HG03103 (cell line): ENCODE data around the gene ACADM.
"Not testable (repeated sequence)": the region's sequence is repeated elsewhere in the genome, so short reads cannot be mapped to it uniquely, and the experiment has no call there.

ENCODE experiments used
- ATAC-seq: cut with Tn5 transposase; IDR thresholded peaks from one replicate; pipeline ENCODE4 v1.9.1; 2021; ENCODE audit warnings: low read depth; ENCODE audit not compliant: unreplicated experiment

The ACADM gene

DNA sequence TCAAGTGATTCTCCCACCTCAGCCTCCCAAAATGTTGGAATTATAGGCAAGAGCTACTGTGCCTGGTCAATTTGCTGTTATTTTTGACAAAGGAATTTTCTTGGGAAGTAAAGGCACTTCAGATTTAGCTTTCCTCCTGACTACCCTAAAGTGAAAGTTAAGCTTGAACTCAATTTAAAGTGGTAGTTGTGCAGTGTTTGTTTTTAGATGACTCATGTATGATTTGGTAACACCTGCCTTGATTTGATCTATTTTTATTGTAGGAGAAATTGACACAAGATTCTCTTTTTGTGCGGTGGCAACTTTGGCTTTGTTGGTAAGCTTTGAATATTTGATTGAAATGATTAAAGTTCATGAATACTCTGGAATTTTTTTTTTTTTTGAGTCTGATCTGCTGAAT lies 66.5 kb downstream of the ACADM start:
- ATAC-seq = no peak

DNA sequence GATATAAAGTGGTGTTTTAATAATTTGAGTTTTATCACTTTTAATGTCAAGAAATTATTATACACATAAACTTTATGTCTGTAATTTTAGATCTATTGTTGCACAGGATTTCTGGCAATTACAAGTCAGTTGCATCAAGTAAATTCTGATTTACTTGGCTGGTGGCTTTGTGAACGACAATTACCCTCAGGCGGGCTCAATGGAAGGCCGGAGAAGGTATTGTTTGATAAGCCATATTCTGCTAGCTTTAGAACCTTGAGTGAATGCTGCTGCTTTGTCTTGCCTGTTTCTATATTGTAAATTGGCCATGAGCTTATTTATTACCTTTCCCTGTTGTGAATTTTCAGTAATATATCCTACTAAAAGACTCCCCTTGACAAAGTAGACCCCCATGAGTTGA lies 67.6 kb downstream of the ACADM start:
- no peak for ATAC-seq

DNA sequence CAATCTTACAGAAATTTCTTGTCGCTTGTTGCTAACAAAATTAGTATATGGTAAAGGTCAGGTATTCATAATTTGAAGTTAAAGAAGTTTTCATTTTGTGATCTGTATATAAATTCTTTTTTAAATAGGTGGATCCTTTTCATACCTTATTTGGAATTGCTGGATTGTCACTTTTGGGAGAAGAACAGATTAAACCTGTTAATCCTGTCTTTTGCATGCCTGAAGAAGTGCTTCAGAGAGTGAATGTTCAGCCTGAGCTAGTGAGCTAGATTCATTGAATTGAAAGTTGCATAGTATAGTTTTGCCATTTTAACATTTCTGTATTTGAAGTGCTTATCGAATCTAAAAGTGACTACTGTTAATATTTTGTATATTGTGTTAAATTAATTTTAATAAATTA lies 69.9 kb downstream of the ACADM start:
- ATAC-seq = no peak

DNA sequence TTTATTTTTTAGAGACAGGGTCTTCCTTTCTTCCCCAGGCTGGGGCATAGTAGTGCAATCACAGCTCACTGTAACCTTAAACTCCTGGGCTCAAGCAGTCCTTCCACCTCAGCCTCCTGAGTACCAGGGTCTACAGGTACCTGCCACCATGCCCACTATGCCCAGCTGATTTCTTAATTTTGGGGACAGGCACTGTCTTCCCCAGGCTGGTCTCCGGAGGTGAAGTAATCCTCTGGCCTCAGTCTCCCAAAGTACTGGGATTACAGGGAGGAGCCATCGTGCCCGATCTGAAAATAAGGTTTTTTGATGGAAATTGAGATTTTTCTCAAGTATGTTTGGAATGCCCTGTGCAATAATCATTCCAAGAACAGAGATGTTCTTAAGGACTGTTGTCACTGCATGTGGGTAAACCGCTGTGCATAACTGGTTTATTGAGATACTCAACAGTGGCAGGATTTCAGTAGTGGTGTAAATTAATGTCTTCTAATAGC lies 71.2 kb downstream of the ACADM start:
- ATAC-seq = no peak

DNA sequence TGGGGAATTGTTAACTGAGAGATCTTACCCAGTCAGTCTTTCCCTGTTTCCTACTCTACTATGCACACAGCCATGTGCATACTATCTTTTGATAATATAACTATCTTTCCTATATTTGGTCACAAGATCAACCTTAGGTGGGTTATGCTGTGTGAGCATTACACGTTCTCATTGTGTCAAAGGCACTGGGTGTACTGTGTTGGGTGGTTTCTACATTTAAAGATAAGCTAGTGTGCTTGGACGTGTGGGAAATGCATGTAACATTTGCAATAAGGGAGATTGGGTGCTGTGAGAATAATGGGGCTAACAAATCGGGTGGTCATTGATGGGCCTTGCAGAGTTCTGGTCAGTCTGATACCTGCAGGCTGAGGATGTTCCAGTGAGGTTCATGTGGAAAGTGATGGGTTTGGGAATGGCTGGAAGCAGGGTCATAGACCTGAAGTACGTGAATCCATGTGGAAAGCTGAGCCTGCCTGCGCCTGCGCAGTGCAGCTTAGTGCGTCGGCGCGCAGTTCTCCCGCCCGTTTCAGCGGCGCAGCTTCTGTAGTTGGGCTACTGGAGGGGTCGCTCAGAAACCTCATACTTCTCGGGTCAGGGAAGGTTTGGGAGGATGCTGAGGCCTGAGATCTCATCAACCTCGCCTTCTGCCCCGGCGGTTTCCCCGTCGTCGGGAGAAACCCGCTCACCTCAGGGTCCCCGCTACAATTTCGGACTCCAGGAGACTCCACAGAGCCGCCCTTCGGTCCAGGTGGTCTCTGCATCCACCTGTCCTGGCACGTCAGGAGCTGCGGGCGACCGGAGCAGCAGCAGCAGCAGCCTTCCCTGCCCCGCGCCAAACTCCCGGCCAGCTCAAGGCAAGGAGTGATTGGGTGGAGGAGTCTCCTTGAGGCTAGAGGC lies 72.1 kb downstream of the ACADM start, which contains the start of gene MSH4:
Gene MSH4, plus strand, starts transcription at position 507 of the 897 bp plus-strand sequence. Its CDS starts 104 bp downstream, at position 611.
- no peak for ATAC-seq

DNA sequence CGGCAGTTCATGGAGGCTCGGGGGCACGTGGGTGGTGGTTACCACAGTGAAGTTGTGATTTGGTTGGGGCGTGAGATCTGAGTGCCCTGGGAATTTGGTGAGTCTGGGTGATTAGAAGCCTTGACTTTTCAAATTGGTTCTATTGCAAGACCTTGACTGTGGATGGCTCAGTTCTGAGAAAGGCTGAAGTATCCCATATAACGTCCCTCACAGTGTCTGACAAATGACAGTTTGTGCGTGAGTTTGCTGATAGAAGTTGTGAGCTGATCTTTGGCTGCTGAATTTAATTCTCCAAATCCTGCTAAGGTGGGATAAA lies 72.7 kb downstream of the ACADM start:
- no peak for ATAC-seq

DNA sequence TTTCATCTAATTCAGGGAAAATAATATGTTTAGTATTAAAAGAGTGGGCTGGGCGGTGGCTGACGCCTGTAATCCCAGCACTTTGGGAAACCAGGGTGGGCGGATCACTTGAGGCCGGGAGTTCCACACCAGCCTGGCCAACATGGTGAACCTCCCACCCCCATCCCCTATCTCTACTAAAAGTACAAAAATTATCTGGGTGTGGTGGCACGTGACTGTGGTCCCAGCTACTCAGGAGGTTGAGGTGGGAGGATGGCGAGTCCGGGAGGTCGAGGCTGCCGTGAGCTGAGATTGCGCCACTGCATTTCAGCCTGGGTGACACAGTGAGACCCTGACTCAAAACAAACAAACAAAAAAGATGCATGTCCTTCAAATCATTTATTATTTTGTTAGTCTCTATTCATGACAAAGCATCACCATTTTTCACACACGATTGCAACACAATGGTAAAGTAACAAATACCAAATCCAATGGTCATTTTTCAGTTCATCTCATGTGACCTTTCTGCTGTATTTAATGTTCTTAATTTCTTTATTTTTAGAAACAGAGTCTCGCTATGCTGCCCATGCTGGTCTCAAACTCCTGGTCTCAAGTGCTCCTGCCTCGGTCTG lies 73.2 kb downstream of the ACADM start:
- no peak for ATAC-seq

DNA sequence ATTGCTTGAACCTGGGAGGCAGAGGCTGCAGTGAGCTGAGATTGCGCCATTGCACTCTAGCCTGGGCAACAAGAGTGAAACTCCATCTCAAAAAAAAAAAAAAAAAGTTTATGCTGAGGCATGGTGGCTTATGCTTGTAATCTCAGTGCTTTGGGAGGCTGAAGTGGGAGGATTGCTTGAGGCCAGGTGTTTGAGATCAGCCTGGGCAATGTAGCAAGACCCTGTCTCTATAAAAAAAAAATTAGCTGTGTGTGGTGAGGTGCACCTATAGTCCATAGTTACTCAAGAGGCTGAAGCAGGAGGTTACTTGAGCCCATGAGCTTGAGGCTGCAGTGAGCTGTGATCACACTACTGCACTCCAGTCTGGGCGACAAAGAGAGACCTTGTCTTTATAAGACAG lies 77.0 kb downstream of the ACADM start:
- ATAC-seq = not testable (repeated sequence)

DNA sequence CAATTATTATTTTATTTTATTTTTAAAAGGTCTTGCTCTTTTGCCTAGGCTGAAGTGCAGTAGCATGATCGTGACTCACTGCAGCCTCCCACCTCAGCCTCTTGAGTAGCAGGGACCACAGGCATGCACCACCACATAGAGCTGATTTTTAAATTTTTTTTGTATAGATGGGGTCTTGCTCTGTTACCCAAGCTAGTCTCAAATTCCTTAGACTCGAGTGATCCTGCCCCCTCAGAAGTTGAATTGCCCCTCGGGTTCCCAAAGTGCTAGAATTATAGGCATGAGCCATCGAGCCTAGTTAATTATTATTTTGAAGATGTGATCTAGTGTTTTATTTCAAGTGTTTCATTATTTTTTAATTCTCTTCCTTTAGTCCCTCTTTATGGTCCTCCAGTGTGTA lies 84.4 kb downstream of the ACADM start:
- ATAC-seq = no peak

DNA sequence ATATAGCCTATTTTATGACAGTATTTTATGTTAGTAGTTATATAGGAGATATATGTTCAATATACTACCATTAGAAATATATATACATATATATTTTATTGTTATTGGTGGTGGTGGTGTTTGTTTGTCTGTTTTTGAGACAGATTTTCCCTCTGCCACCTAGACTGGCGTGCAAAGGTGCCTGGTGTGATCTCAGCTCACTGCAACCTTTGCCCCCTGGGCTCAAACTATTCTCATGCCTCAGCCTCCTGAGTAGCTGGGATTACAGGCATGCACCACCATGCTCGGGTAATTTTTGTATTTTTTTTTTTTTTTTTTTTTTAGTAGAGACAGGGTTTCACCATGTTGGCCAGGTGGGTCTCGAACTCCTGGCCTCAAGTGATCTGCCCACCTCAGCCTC lies 85.6 kb downstream of the ACADM start:
- not testable (repeated sequence) for ATAC-seq

DNA sequence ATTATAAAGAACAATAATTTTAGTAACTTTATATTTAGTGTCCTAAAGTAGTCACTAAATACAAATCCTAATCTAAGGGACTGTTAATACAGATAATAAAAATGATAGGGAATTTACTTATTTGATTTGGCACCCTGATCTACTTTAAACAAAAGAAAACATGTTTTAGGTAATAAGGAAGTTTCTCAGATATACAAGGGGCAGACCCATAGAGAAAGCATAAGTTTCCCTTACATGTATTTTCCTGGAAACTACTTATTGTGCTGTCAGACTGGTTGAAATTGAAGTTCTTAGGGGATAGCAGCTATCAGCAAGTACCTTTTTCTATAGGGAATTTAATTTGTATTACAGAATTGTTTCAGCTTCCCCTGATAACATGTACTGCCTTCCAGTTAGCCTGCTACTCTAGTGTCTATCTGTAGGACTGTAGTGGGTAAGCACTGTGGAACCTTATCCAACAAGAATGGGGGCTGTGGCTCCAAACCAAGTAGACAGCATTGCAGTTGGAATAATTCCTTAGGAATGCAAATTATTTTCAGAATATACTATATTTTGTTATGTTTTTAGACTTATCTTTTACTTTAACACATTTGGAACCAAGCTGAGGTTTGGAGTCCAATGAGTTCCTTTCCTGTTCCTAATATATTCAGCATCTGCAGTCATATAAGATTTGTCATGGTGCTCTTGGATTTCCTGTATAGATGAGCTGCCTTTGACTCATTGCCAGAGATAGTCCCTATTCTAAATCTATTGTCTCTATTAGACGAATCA lies 86.9 kb downstream of the ACADM start:
- no peak for ATAC-seq

DNA sequence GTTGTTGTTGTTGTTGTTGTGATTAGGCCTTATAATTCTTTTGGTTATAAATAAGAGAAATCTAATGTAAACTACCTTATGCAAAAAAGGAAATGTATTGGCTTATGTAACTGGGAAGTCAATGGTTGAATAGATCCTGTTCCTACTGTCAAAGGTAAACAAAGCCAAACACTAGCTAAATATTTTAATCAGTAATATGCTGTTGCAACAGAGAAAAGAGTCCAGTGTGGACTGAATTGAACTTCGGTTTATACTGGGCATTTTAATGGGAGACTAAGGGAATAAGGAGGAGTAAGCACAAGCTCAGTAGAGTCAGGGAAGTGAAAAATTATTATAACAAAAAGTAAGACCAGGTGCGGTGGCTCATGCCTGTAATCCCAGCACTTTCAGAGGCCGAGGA lies 87.6 kb downstream of the ACADM start:
- ATAC-seq = no peak
